GM12892 (cell line): Measurements from ENCODE around the gene SMARCD3.

Experiments
- POLR2A ChIP-seq: IDR thresholded peaks from 2 replicates; pipeline ENCODE4 v1.6.1; 2011; ENCODE audit warnings: low read depth, low read length, control low read depth
- POLR2AphosphoS5 ChIP-seq: IDR thresholded peaks from 2 replicates; pipeline ENCODE4 v1.6.1; 2011; ENCODE audit warnings: low read depth, low read length, control low read depth
- TAF1 ChIP-seq: IDR thresholded peaks from 2 replicates; pipeline ENCODE4 v1.6.1; 2011; ENCODE audit warnings: low read depth, mild to moderate bottlenecking, control low read depth, low read length, borderline replicate concordance

DNA sequence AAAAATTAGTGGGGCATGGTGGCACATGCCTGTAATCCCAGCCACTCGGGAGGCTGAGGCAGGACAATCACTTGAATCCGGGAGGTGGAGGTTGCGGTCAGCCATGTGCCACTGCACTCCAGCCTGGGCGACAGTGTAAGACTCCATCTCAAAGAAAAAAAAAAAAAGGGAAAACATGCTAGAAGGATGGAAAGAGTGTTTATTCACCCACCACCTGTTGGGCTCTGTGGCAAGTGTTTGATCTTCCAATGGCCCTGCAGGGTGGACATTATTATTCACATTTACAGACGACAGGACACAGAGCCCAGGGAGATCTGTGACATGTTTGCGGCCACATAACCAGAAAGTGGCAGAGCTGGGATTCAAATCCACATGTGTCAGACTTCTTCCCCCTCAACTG is 33.2 kb upstream of the SMARCD3 start:
- no peak for TF ChIP-seq POLR2A
- TF ChIP-seq TAF1, result no peak
- TF ChIP-seq POLR2AphosphoS5, result no peak
